PC-9 (cell line): ENCODE results near the gene TIGD1. TPM values are rescaled to one million over a fixed set of nuclear protein-coding genes. Genes with fewer than 3 reads are reported as not detected.
"Not testable (repeated sequence)": the region's sequence is repeated elsewhere in the genome, so short reads cannot be mapped to it uniquely, and the experiment has no call there.

Source experiments
- BruUV-seq: library from RNA; stranded (reverse); fragments of 400-500 nt; replicated peaks from 2 replicates; lab custom pipeline; 2021; lab: Mats Ljungman, UMichigan
- CTCF ChIA-PET: fragments of 300-600 bp; sonication (Branson Sonifier 250); formaldehyde crosslinking; loops from one replicate; lab custom pipeline; 2022; ENCODE audit warnings: antibody characterized with exemption; lab: Charles Lee
- POLR2A ChIA-PET: fragments of 300-600 bp; sonication (Branson Sonifier 250); formaldehyde crosslinking; loops from one replicate; lab custom pipeline; 2022; ENCODE audit warnings: antibody characterized with exemption; ENCODE audit not compliant: unreplicated experiment; lab: Charles Lee
- DNase-seq, 2 experiments: peaks; one replicate each; pipeline versions ENCODE4 v3.0.0 to v3.0.0-alpha.2; 2015 to 2022; ENCODE audit warnings: mixed read lengths in 1 of 2
- H2AFZ ChIP-seq: fragments of 200-600 bp; sonication (generic); 2 replicates; pipeline ENCODE4 v1.8.1; 2017; ENCODE audit warnings: antibody characterized with exemption
- H3F3A ChIP-seq: fragments of 200-600 bp; sonication (generic); 2 replicates; pipeline ENCODE4 v1.8.1; 2017; ENCODE audit warnings: antibody characterized with exemption, mild to moderate bottlenecking, low read depth; ENCODE audit not compliant: insufficient read depth
- H3K27ac ChIP-seq: fragments of 200-600 bp; sonication (generic); 2 replicates; pipeline ENCODE4 v1.6.1; 2016; ENCODE audit warnings: mixed run types
- H3K27me3 ChIP-seq: fragments of 200-600 bp; sonication (generic); 2 replicates; pipeline ENCODE4 v1.6.1; 2016; ENCODE audit warnings: low read depth, mixed run types; ENCODE audit not compliant: insufficient read depth
- H3K36me3 ChIP-seq: fragments of 200-600 bp; sonication (generic); 2 replicates; pipeline ENCODE4 v1.6.1; 2016; ENCODE audit warnings: low read depth, mixed run types
- H3K4me1 ChIP-seq: fragments of 200-600 bp; sonication (generic); replicated peaks from 2 replicates; pipeline ENCODE4 v1.6.1; 2016; ENCODE audit warnings: mixed run types; ENCODE audit not compliant: insufficient read depth
- H3K4me2 ChIP-seq: fragments of 200-600 bp; sonication (generic); 2 replicates; pipeline ENCODE4 v1.6.1; 2017; ENCODE audit warnings: mixed run types
- H3K4me3 ChIP-seq: fragments of 200-600 bp; sonication (generic); 2 replicates; pipeline ENCODE4 v1.6.1; 2016; ENCODE audit warnings: mixed run types
- H3K79me2 ChIP-seq: fragments of 200-600 bp; sonication (generic); 2 replicates; pipeline ENCODE4 v1.6.1; 2017; ENCODE audit warnings: low read depth, mixed run types
- H3K9me2 ChIP-seq: fragments of 200-600 bp; sonication (generic); 2 replicates; pipeline ENCODE4 v1.8.1; 2017; ENCODE audit warnings: mild to moderate bottlenecking; ENCODE audit not compliant: insufficient read depth
- H3K9me3 ChIP-seq: fragments of 200-600 bp; sonication (generic); 2 replicates; pipeline ENCODE4 v1.8.1; 2016; ENCODE audit warnings: low read depth; ENCODE audit not compliant: insufficient read depth
- H4K20me1 ChIP-seq: fragments of 200-600 bp; sonication (generic); 2 replicates; pipeline ENCODE4 v1.8.1; 2017; ENCODE audit not compliant: insufficient read depth
- EZH2 ChIP-seq: fragments of 200-600 bp; sonication (generic); IDR thresholded peaks from 2 replicates; pipeline ENCODE4 v1.8.0; 2017; ENCODE audit warnings: antibody characterized with exemption, low read depth
- intact Hi-C: fragments of 100-400 bp; cut with micrococcal nuclease; formaldehyde crosslinking; loops from one replicate; pipeline ENCODE4 v1.10.0; 2022; ENCODE audit not compliant: unreplicated experiment
- total RNA-seq: library from RNA; stranded (reverse); gene quantifications from 2 replicates; pipeline ENCODE4 v1.2.3, GENCODE V29; 2021
- TF ChIP-seq, protein P1 (sequence below): fragments of 200-600 bp; sonication (generic); conservative IDR thresholded peaks from 2 replicates; pipeline ENCODE4 v1.6.1; 2017; ENCODE audit warnings: mixed run types, antibody characterized with exemption, mild to moderate bottlenecking, moderate library complexity

TIGD1 gene
- total RNA-seq, 1 experiment from 2014 or later, result 12.7 TPM

DNA sequence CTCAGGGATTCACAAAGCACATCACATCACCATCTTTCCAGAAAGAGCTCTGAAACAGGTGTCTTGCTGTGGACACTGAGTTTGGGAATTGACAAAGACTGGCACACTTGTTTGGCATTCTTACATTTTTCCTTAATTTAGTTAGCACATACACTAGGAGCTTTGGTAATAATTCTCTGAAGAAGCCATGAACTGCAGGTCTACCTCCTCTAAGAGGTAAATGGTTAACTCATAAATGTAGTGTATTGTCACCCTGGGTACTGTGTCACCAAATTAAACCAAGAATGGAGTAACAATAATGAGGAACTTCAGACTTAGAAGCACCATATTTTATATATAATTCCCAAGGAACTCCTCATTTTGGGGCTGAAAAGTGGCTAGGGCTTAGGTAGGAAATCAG is 22.7 kb upstream of the TIGD1 start:
- H3K4me2 ChIP-seq, result no peak overlapping the region
- no peak for DNase-seq
- no TSS peak for BruUV-seq
- H3K9me2 ChIP-seq, result no peaks in the 10 kb centered on the region
- H3K36me3 ChIP-seq, result peaks cover 6% of the 10 kb centered on the region; the same call in 1 of the 2 replicates
- no peak overlapping the region for H3K27ac ChIP-seq
- CTCF ChIA-PET, result no interaction called here
- no peak for TF ChIP-seq EZH2
- TF ChIP-seq, protein P1, sequence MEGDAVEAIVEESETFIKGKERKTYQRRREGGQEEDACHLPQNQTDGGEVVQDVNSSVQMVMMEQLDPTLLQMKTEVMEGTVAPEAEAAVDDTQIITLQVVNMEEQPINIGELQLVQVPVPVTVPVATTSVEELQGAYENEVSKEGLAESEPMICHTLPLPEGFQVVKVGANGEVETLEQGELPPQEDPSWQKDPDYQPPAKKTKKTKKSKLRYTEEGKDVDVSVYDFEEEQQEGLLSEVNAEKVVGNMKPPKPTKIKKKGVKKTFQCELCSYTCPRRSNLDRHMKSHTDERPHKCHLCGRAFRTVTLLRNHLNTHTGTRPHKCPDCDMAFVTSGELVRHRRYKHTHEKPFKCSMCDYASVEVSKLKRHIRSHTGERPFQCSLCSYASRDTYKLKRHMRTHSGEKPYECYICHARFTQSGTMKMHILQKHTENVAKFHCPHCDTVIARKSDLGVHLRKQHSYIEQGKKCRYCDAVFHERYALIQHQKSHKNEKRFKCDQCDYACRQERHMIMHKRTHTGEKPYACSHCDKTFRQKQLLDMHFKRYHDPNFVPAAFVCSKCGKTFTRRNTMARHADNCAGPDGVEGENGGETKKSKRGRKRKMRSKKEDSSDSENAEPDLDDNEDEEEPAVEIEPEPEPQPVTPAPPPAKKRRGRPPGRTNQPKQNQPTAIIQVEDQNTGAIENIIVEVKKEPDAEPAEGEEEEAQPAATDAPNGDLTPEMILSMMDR, result no peak
- no peaks in the 10 kb centered on the region for H3F3A ChIP-seq
- H3K79me2 ChIP-seq, result no peaks in the 10 kb centered on the region
- no peaks in the 10 kb centered on the region for H3K9me3 ChIP-seq
- H3K4me1 ChIP-seq, result no peaks in the 10 kb centered on the region
- intact Hi-C loops, result no loop called here
- H4K20me1 ChIP-seq, result no peaks in the 10 kb centered on the region
- POLR2A ChIA-PET, result no interaction called here
- H3K4me3 ChIP-seq, result no peak overlapping the region
- H3K27me3 ChIP-seq, result no peaks in the 10 kb centered on the region
- no peak overlapping the region for H2AFZ ChIP-seq

DNA sequence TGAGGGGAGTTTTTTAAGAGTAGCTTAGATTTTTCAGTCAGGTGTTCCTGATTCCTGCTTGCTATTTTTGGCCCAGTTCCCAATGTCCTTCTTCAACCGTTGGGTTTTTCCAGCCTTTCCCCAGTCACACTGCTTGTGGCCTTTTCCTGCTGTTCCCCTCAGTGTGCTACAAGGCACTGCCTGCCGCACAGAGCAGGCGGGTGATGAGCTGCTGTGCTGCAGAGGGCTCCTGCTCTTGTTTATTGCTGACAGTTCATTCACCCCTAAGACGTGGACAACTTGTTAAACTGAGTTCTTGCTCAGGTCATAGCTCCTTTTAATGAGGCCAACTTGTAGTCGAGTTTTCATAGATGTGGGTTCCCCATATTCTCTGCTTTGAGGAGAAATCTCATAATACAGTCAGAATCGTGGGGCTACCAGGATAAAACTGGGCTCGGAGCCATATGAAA is 20.7 kb upstream of the TIGD1 start:
- Histone ChIP-seq H3F3A (no peaks in the 10 kb centered on the region), H2AFZ (no peak overlapping the region), H3K4me1 (no peaks in the 10 kb centered on the region), H3K4me2 (no peak overlapping the region), H3K79me2 (no peaks in the 10 kb centered on the region), H3K9me3 (no peaks in the 10 kb centered on the region), H3K4me3 (no peak overlapping the region), H3K9me2 (no peaks in the 10 kb centered on the region), H3K27ac (no peak overlapping the region), H4K20me1 (no peaks in the 10 kb centered on the region), H3K27me3 (no peaks in the 10 kb centered on the region), H3K36me3 (peaks cover 10% of the 10 kb centered on the region; the same call in 1 of the 2 replicates)
- CTCF ChIA-PET, result no interaction called here
- no peak for TF ChIP-seq EZH2
- TF ChIP-seq, protein P1, result no peak
- BruUV-seq, result no TSS peak
- POLR2A ChIA-PET, result no interaction called here
- no peak for DNase-seq
- intact Hi-C loops, result no loop called here

DNA sequence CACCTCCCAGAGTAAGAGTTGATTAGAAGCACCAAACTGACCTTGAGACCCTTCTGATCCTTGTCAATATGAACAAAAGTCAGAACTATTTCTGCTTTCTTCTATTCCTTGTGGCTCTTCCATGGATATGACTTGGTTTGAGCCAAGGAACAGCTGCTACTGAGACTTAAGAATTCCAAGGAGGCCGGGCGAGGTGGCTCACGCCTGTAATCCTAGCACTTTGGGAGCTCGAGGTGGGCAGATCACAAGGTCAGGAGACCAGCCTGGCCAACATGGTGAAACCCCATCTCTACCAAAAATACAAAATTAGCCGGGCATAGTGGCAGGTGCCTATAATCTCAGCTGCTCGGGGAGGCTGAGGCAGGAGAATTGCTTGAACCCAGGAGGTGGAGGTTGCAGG is 20.1 kb upstream of the TIGD1 start:
- peaks cover 15% of the 10 kb centered on the region; the same call in 1 of the 2 replicates for H3K36me3 ChIP-seq
- H3F3A ChIP-seq, BruUV-seq, POLR2A ChIA-PET, DNase-seq, H4K20me1 ChIP-seq, H3K4me1 ChIP-seq, H3K9me2 ChIP-seq, H3K4me2 ChIP-seq, H2AFZ ChIP-seq, CTCF ChIA-PET, H3K27me3 ChIP-seq, H3K79me2 ChIP-seq, H3K4me3 ChIP-seq, intact Hi-C loops, H3K9me3 ChIP-seq, H3K27ac ChIP-seq: not testable (repeated sequence)

DNA sequence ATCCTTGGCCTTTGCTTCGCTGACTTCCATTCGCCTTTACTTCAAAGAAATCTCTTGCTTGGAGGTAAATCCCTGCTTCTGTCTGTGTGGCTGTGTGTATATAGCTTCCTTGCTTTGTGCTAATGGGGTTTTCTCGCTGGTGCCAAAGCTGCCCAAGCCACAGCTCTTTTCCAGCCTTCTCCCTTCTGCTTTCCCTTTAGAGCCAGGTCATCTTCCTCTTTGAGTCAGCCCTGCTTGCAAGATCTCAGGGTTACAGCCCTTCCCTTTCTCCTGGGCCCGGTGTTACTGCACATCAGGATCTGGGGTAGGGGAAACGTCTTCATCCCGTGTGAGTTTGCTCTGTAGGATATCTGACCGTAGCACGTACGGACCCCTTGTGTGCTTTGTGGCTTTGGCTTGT is 19.2 kb upstream of the TIGD1 start:
- Histone ChIP-seq H3K4me2 (no peak overlapping the region), H3K4me1 (no peaks in the 10 kb centered on the region), H3K36me3 (peaks cover 15% of the 10 kb centered on the region; the same call in 1 of the 2 replicates), H3K9me3 (no peaks in the 10 kb centered on the region), H2AFZ (no peak overlapping the region), H3K27ac (no peak overlapping the region), H3F3A (no peaks in the 10 kb centered on the region), H3K9me2 (no peaks in the 10 kb centered on the region), H3K27me3 (no peaks in the 10 kb centered on the region), H4K20me1 (no peaks in the 10 kb centered on the region), H3K79me2 (no peaks in the 10 kb centered on the region), H3K4me3 (no peak overlapping the region)
- BruUV-seq, result no TSS peak
- TF ChIP-seq, protein P1, result no peak
- TF ChIP-seq EZH2, result no peak
- ChIA-PET CTCF (interaction anchor here (0.6 kb wide), 1 partner anchor 205 kb away, joined by 5 read pairs; no protein-coding TSS in a partner anchor), POLR2A (interaction anchor here (0.5 kb wide), 1 partner anchor 23 kb away, joined by 3 read pairs; no protein-coding TSS in a partner anchor)
- no peak for DNase-seq
- intact Hi-C loops, result no loop called here
